ENCODE data around the gene DEFB128.

DNA sequence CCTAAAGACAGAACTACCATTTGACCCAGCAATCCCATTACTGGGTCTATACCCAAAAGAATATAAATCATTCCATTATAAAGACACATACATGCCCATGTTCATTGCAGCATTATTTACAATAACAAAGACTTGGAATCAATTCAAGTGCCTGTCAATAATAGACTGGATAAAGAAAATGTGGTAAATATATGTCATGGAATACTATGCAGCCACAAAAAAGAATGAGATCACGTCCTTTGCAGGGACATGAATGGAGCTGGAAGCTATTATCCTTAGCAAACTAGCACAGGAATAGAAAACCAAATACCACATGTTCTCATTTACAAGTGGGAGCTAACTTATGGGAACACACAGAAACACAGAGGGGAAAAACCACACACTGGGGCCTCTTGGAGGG lies 8.7 kb upstream of the DEFB128 start:
- TF ChIP-seq POLR2AphosphoS5 (IDR thresholded peaks at IDR 0.05; ENCODE audit: low read depth, low read length), result no peak
- no peak for TF ChIP-seq POLR2A (IDR thresholded peaks at IDR 0.05; ENCODE audit: low read depth, low read length)
